GM18499 (cell line): ENCODE results near the gene CT83.

Experiments used
- ATAC-seq: cut with Tn5 transposase; IDR thresholded peaks from one replicate; pipeline ENCODE4 v1.9.1; 2021; ENCODE audit warnings: moderate number of reproducible peaks; ENCODE audit not compliant: insufficient read depth, unreplicated experiment

Gene CT83

GRCh38 chrX:116462822-116463221 lies at the start of gene CT83:
Gene CT83 (minus strand): TSS chrX:116462976. CDS start chrX:116462856, 120 bp downstream.
- ATAC-seq, result no peak

DNA sequence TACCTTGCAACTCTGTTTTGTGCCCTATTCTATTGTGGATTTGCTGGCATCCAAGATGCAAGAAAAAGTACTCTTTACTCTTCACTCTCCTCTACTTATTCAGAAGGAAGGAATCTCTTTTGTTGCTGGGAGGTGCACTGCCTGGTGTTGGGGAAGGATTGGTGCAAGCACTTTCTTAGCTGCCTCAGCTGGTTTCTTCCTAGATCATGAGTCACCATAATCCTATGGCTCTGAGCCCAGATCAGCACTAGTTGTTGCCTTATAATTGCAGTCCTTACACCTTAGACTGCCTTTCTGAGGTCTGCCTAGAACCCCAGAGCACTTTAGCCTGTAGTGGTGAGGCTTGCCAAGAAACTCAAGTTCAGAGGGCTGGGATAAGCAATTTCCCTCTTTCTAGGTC lies 37.0 kb upstream of the CT83 start:
- ATAC-seq, result no peak

DNA sequence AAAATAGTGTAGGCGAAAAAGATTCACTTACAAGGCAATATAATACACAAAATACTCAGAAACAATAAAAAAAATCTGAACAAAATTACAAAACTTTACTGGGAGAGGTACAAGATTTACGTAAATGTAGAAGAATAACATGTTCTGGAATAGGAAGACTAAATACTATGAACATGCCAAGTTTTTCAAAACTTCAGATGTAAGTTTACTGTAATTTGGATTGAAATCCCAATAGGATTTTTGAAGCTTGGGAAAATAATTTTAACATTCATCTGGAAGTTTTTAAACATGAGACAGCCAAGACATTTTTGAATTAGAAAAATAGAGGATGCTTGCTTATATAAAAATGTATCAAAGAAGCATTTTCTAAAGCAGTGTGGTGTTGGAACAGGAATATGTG lies 30.5 kb upstream of the CT83 start:
- ATAC-seq, result no peak

- no peak for ATAC-seq
These were observed 27.3 kb upstream of the CT83 start for GRCh38 chrX:116490104-116490503.

GRCh38 chrX:116480059-116480458 lies 17.3 kb upstream of the CT83 start:
- no peak for ATAC-seq

DNA sequence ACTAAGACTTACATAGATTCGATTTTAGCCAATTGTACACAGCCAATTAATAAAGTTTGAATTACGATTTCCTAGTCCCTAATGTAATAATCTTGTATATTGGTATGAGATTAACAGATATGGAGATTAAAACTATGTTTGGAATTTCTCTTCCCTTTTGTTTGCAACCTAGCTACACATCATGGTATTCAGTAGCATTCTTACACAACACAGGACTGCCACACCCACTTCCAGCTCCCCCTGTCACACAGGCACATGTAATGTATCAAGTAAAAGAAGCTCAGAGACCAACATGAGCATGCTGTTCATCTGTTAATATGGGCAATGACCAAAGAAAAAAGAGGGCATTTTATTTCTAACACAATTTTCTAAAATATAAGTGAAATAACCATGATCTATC lies 13.6 kb downstream of the CT83 start:
- ATAC-seq, result no peak

DNA sequence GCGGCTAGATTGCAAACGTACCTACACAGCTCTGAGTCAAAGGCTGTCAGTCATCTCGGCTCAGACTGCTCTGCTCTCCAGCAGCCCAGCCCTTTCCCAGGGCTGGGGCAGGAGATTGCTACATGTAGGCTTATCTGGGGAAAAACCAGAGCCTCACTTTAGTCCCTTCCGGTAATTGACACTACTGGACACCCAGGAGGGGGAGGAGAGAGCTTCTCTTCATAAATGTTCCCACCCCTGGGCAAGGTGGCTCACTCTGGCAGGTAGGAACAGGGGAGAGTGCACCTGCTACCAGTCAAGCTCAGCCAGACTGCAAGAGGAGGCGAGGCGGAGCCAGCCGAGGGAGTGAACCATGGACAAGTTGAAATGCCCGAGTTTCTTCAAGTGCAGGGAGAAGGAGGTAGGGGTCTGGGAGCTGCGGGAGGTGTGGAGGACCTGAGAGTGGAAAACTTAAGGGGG lies 26.4 kb downstream of the CT83 start, which contains the start of gene SLC6A14:
Gene SLC6A14, plus strand, starts transcription at position 249 of the 459 bp plus-strand sequence. Its CDS starts 104 bp downstream, at position 353.
- ATAC-seq, result no peak

GRCh38 chrX:116435597-116435996 lies 27.2 kb downstream of the CT83 start:
- no peak for ATAC-seq

DNA sequence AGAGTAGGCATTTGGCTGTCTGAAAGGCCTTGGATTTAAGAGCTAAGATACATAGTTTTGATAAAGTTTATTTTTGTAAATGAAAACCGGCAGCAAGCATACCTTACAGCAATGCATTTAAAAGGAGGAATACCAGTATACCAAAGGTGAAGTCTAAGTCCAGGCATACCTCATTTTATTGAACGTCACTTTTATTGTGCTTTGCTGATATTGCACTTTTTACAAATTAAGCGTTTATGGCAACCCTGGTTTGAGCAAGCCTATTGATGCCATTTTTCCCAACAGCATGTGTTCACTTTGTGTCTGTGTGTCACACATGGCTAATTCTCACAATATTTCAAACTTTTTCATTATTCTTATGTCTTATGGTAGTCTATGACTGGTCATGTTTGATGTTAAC lies 34.8 kb downstream of the CT83 start:
- ATAC-seq, result no peak

DNA sequence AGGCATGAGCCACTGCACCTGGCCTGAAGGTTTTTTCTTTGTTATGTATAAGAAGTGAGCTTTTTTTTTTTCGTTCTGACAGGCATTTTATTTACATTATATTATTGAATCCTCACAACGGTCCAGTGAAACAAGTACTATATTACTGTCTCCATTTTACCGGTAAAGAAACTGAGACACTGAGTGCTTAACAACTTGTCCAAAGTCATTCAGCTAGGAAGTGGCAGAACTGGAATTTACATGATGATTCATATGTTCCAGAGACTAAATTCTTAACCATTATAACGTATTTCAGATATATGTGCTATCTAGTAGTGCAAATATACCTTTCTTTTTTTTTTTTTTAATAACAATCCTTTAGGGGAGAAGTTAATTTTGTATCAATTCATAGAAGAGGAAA lies 44.8 kb downstream of the CT83 start:
- no peak for ATAC-seq

- ATAC-seq, result no peak
These were observed 45.6 kb downstream of the CT83 start for GRCh38 chrX:116417214-116417613.

DNA sequence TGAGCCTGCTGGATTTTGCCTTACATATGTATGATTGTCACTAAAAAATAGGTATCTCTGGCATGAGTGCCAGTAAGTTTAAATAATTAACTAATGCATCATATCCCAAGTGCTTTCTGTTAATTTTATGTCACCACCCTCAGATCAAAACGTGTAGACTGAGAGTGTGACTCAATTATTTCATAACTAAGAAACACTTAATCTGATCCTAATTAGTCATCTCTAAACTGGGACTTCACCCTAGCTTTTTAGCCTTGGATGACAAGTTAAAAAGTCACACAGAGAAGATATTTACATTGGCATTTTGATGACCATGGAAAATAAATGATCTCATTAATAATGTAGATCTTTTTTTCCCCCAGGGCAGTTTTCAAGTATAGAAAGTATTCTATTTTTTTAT lies 49.5 kb downstream of the CT83 start:
- no peak for ATAC-seq
